SK-N-SH treated with all-trans-retinoic acid at 6 μM for 48 hours (cell line): ENCODE data around the gene THSD4.

Experiments used
- ATAC-seq: fragments of 200-7000 bp; cut with Tn5 transposase; 3 replicates; pipeline ENCODE4 v1.9.1; 2020; ENCODE audit warnings: mild to moderate bottlenecking, moderate library complexity
- BACH2 ChIP-seq: fragments of 250-450 bp; sonication (Bioruptor Pico); IDR thresholded peaks from 2 replicates; pipeline ENCODE4 v1.9.0; 2021; ENCODE audit warnings: mild to moderate bottlenecking, borderline replicate concordance
- CSDC2 ChIP-seq: fragments of 250-450 bp; sonication (Bioruptor Pico); IDR thresholded peaks from 2 replicates; pipeline ENCODE4 v1.5.0; 2020; ENCODE audit warnings: mild to moderate bottlenecking, moderate library complexity
- ESRRG ChIP-seq: fragments of 250-450 bp; sonication (Bioruptor Pico); IDR thresholded peaks from 2 replicates; pipeline ENCODE4 v1.6.1; 2021; ENCODE audit warnings: mild to moderate bottlenecking
- GLIS3 ChIP-seq: fragments of 250-450 bp; sonication (Bioruptor Pico); IDR thresholded peaks from 2 replicates; pipeline ENCODE4 v1.5.0; 2020; ENCODE audit warnings: mild to moderate bottlenecking, moderate library complexity
- ISL1 ChIP-seq: fragments of 250-450 bp; sonication (Bioruptor Pico); IDR thresholded peaks from 2 replicates; pipeline ENCODE4 v2.1.2; 2022; ENCODE audit warnings: mild to moderate bottlenecking, moderate library complexity
- OSR1 ChIP-seq: fragments of 250-450 bp; sonication (Bioruptor Pico); IDR thresholded peaks from 2 replicates; pipeline ENCODE4 v1.8.0; 2022; ENCODE audit warnings: moderate library complexity, mild to moderate bottlenecking, inconsistent platforms
- PPARA ChIP-seq: fragments of 250-450 bp; sonication (Bioruptor Pico); IDR thresholded peaks from 2 replicates; pipeline ENCODE4 v1.5.0; 2020; ENCODE audit warnings: mild to moderate bottlenecking, borderline replicate concordance
- SNAI2 ChIP-seq: fragments of 250-450 bp; sonication (Bioruptor Pico); IDR thresholded peaks from 2 replicates; pipeline ENCODE4 v1.5.0; 2020; ENCODE audit warnings: mild to moderate bottlenecking, moderate library complexity
- TCF4 ChIP-seq: fragments of 250-450 bp; sonication (Bioruptor Pico); IDR thresholded peaks from 2 replicates; pipeline ENCODE4 v1.8.0; 2021; ENCODE audit warnings: mild to moderate bottlenecking, moderate library complexity, borderline replicate concordance
- TOX ChIP-seq: fragments of 250-450 bp; sonication (Bioruptor Pico); IDR thresholded peaks from 2 replicates; pipeline ENCODE4 v1.8.0; 2021; ENCODE audit warnings: mild to moderate bottlenecking, moderate library complexity, borderline replicate concordance
- ZC3H10 ChIP-seq: fragments of 250-450 bp; sonication (Bioruptor Pico); IDR thresholded peaks from 2 replicates; pipeline ENCODE4 v1.5.1; 2021; ENCODE audit warnings: mild to moderate bottlenecking, moderate library complexity
- ZFP30 ChIP-seq: fragments of 450-650 bp; formaldehyde crosslinking; IDR thresholded peaks from 2 replicates; pipeline ENCODE4 v1.5.0; 2022; ENCODE audit warnings: mild to moderate bottlenecking, moderate library complexity
- ZNF70 ChIP-seq: fragments of 450-650 bp; formaldehyde crosslinking; IDR thresholded peaks from 2 replicates; pipeline ENCODE4 v1.5.0; 2020; ENCODE audit warnings: mild to moderate bottlenecking, moderate library complexity
- ZNF8 ChIP-seq: fragments of 450-650 bp; formaldehyde crosslinking; IDR thresholded peaks from 2 replicates; pipeline ENCODE4 v1.5.0; 2020; ENCODE audit warnings: mild to moderate bottlenecking, moderate library complexity
- TF ChIP-seq, protein P1 (sequence below): fragments of 250-450 bp; sonication (Bioruptor Pico); IDR thresholded peaks from 2 replicates; pipeline ENCODE4 v1.5.0; 2020; ENCODE audit warnings: mild to moderate bottlenecking, moderate library complexity
- TF ChIP-seq, protein P2 (sequence below): fragments of 250-450 bp; sonication (Bioruptor Pico); IDR thresholded peaks from 2 replicates; pipeline ENCODE4 v1.8.0; 2020; ENCODE audit warnings: mild to moderate bottlenecking, moderate library complexity, borderline replicate concordance
- TF ChIP-seq, protein P3 (sequence below): fragments of 250-450 bp; sonication (Bioruptor Pico); IDR thresholded peaks from 2 replicates; pipeline ENCODE4 v1.5.1; 2020; ENCODE audit warnings: low read depth, mild to moderate bottlenecking, moderate library complexity
- TF ChIP-seq, protein P4 (sequence below): fragments of 250-450 bp; sonication (Bioruptor Pico); IDR thresholded peaks from 2 replicates; pipeline ENCODE4 v1.8.0; 2021; ENCODE audit warnings: low read depth, mild to moderate bottlenecking, moderate library complexity, borderline replicate concordance
- TF ChIP-seq, protein P5 (sequence below): fragments of 250-450 bp; sonication (Bioruptor Pico); IDR thresholded peaks from 2 replicates; pipeline ENCODE4 v1.5.1; 2021; ENCODE audit warnings: mild to moderate bottlenecking, moderate library complexity

Gene THSD4

DNA sequence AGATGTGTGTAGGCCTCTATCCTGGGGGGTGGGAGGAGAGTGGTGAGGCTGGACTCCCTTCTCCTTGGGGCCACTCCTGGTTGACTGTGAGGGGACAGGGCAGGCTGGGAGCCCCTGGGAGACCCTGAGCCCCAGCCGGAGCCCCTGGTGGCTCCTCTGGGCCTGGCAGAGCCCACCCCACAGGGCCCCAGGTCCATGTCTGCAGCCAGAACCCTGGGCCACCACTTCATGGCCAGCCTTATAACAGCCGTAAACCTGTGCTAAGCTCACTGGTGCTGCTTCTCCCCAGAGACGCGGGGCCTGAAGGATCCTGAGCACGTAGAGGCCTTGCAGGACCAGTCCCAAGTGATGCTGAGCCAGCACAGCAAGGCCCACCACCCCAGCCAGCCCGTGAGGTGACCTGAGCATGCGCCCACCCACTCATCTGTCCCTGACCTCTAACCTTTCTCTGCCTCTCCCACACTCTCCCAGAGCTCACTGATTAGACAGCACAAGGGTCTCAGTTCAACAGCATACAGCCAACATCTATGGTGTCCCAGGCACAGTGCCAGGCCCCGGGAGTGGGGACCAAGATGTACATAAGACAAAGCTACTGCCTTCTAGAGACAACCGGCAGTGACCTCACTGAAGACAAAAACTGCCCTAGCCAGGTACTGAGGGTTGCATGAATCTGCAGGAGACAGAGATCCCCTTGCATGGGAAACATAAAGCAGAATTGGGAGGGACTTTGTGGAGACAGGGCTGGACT is 698.6 kb downstream of the THSD4 start:
- no peak for ATAC-seq
- no peak for TF ChIP-seq ZNF70 (CRISPR knock-in tag)
- TF ChIP-seq BACH2 (CRISPR knock-in tag): no peak
- TF ChIP-seq ZFP30: no peak
- no peak for TF ChIP-seq TOX (CRISPR knock-in tag)

DNA sequence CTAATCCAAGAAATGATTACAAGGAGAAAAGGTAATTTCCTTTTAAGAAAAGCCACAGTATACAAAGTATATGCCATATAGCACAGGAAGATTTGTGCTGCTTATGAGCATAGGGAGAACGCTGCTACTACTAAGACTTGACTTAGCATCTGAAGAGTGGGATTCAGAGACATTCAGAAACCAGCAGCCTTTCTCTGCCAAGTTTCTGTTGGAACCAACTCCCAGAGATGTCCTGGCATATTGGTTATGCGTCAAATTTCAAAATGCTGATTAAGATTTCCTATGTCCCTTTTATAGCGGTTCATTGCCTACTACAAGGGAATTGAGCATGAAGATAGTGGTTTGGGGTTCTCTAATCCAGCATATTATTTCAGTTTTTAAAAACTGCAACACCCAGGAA is 700.0 kb downstream of the THSD4 start:
- no peak for ATAC-seq
- no peak for TF ChIP-seq BACH2 (CRISPR knock-in tag)
- no peak for TF ChIP-seq ZFP30

DNA sequence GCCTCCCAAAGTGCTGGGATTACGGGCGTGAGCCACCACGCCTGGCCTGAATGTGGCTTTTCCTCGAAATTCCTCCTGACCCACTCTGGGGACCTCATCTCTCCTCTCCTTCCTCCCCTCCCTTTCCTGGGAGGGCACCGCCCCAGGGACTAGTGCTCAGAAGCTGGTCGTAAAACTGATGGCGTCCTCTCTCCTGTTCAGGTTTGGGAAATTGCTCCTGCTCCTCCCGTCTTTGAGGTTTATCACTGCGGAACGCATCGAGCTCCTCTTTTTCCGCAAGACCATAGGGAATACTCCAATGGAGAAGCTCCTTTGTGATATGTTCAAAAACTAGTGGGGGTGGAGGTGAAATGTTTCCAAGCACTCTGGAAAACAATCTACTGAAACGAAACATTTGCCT is 702.1 kb downstream of the THSD4 start:
- no peak for TF ChIP-seq CSDC2 (CRISPR knock-in tag)
- TF ChIP-seq SNAI2 (CRISPR knock-in tag): no peak
- TF ChIP-seq ZNF70 (CRISPR knock-in tag): no peak
- TF ChIP-seq ZNF8 (CRISPR knock-in tag): no peak
- TF ChIP-seq ESRRG (CRISPR knock-in tag): no peak
- TF ChIP-seq TCF4 (CRISPR knock-in tag): no peak
- TF ChIP-seq, protein P1, sequence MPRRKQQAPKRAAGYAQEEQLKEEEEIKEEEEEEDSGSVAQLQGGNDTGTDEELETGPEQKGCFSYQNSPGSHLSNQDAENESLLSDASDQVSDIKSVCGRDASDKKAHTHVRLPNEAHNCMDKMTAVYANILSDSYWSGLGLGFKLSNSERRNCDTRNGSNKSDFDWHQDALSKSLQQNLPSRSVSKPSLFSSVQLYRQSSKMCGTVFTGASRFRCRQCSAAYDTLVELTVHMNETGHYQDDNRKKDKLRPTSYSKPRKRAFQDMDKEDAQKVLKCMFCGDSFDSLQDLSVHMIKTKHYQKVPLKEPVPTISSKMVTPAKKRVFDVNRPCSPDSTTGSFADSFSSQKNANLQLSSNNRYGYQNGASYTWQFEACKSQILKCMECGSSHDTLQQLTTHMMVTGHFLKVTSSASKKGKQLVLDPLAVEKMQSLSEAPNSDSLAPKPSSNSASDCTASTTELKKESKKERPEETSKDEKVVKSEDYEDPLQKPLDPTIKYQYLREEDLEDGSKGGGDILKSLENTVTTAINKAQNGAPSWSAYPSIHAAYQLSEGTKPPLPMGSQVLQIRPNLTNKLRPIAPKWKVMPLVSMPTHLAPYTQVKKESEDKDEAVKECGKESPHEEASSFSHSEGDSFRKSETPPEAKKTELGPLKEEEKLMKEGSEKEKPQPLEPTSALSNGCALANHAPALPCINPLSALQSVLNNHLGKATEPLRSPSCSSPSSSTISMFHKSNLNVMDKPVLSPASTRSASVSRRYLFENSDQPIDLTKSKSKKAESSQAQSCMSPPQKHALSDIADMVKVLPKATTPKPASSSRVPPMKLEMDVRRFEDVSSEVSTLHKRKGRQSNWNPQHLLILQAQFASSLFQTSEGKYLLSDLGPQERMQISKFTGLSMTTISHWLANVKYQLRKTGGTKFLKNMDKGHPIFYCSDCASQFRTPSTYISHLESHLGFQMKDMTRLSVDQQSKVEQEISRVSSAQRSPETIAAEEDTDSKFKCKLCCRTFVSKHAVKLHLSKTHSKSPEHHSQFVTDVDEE (CRISPR knock-in tag): no peak
- TF ChIP-seq TOX (CRISPR knock-in tag): no peak
- no peak for TF ChIP-seq BACH2 (CRISPR knock-in tag)
- no peak for TF ChIP-seq ISL1
- TF ChIP-seq, protein P2, sequence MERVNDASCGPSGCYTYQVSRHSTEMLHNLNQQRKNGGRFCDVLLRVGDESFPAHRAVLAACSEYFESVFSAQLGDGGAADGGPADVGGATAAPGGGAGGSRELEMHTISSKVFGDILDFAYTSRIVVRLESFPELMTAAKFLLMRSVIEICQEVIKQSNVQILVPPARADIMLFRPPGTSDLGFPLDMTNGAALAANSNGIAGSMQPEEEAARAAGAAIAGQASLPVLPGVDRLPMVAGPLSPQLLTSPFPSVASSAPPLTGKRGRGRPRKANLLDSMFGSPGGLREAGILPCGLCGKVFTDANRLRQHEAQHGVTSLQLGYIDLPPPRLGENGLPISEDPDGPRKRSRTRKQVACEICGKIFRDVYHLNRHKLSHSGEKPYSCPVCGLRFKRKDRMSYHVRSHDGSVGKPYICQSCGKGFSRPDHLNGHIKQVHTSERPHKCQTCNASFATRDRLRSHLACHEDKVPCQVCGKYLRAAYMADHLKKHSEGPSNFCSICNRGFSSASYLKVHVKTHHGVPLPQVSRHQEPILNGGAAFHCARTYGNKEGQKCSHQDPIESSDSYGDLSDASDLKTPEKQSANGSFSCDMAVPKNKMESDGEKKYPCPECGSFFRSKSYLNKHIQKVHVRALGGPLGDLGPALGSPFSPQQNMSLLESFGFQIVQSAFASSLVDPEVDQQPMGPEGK (CRISPR knock-in tag): no peak
- TF ChIP-seq, protein P3, sequence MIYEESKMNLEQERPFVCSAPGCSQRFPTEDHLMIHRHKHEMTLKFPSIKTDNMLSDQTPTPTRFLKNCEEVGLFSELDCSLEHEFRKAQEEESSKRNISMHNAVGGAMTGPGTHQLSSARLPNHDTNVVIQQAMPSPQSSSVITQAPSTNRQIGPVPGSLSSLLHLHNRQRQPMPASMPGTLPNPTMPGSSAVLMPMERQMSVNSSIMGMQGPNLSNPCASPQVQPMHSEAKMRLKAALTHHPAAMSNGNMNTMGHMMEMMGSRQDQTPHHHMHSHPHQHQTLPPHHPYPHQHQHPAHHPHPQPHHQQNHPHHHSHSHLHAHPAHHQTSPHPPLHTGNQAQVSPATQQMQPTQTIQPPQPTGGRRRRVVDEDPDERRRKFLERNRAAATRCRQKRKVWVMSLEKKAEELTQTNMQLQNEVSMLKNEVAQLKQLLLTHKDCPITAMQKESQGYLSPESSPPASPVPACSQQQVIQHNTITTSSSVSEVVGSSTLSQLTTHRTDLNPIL (CRISPR knock-in tag): no peak
- TF ChIP-seq OSR1 (CRISPR knock-in tag): no peak
- TF ChIP-seq, protein P4, sequence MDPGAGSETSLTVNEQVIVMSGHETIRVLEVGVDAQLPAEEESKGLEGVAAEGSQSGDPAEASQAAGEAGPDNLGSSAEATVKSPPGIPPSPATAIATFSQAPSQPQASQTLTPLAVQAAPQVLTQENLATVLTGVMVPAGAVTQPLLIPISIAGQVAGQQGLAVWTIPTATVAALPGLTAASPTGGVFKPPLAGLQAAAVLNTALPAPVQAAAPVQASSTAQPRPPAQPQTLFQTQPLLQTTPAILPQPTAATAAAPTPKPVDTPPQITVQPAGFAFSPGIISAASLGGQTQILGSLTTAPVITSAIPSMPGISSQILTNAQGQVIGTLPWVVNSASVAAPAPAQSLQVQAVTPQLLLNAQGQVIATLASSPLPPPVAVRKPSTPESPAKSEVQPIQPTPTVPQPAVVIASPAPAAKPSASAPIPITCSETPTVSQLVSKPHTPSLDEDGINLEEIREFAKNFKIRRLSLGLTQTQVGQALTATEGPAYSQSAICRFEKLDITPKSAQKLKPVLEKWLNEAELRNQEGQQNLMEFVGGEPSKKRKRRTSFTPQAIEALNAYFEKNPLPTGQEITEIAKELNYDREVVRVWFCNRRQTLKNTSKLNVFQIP (CRISPR knock-in tag): no peak
- no peak for TF ChIP-seq ZC3H10 (CRISPR knock-in tag)
- TF ChIP-seq GLIS3: no peak
- TF ChIP-seq, protein P5, sequence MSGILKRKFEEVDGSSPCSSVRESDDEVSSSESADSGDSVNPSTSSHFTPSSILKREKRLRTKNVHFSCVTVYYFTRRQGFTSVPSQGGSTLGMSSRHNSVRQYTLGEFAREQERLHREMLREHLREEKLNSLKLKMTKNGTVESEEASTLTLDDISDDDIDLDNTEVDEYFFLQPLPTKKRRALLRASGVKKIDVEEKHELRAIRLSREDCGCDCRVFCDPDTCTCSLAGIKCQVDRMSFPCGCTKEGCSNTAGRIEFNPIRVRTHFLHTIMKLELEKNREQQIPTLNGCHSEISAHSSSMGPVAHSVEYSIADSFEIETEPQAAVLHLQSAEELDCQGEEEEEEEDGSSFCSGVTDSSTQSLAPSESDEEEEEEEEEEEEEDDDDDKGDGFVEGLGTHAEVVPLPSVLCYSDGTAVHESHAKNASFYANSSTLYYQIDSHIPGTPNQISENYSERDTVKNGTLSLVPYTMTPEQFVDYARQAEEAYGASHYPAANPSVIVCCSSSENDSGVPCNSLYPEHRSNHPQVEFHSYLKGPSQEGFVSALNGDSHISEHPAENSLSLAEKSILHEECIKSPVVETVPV (CRISPR knock-in tag): no peak
- no peak for TF ChIP-seq PPARA (CRISPR knock-in tag)
- TF ChIP-seq, all 23 proteins: peak for 0
- no peak for ATAC-seq

DNA sequence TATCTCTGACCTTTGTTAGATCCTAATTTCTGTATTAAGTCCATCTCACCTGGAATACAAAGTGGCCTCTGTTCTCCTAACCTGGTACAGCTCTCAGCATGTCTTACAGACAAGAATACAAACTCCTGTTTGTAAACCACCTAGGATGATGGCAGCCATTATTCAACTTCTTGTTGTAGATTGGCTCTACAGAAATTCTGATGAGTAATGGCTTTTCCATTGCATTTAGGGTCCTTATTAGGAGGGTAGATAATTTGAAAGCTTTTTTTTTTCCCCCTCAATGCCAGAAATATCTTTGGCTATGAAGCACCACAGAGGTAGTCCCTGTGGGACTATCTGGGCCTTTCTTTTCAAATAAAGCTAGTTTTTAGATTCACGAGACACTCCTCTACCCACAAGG is 704.9 kb downstream of the THSD4 start:
- TF ChIP-seq ZNF8 (CRISPR knock-in tag): no peak
- no peak for TF ChIP-seq SNAI2 (CRISPR knock-in tag)
- TF ChIP-seq, protein P1 (CRISPR knock-in tag): no peak
- no peak for ATAC-seq
